ENCODE measurements around the gene GOPC.

Gene GOPC

GRCh38 chr6:117512987-117513573, 89.2 kb downstream of the GOPC start:
- no peak for DNase-seq

- DNase-seq: no peak
These were observed 90.1 kb downstream of the GOPC start for GRCh38 chr6:117512056-117512828.
